ENCODE results near the gene SERINC2.

GRCh38 chr1:31445951-31446350 lies 32.9 kb downstream of the SERINC2 start:
- TF ChIP-seq CTCF (IDR thresholded peaks at IDR 0.05) (no peak), POLR2A (IDR thresholded peaks at IDR 0.05) (no peak)
